22Rv1 (cell line): ENCODE measurements around the gene BLMH.

Experiments
- CTCF ChIP-seq: fragments of 450-650 bp; IDR thresholded peaks from 2 replicates; pipeline ENCODE4 v1.5.1; 2017; ENCODE audit warnings: mild to moderate bottlenecking
- ZFX ChIP-seq: fragments of 450-650 bp; IDR thresholded peaks from 2 replicates; pipeline ENCODE4 v1.6.1; 2017; ENCODE audit warnings: antibody characterized with exemption, borderline replicate concordance

GRCh38 chr17:30221346-30221745 is 70.4 kb downstream of the BLMH start:
- no peak for TF ChIP-seq CTCF
- no peak for TF ChIP-seq ZFX
